DND-41 (cell line): Measurements from ENCODE around the gene PRKACA.

Experiments used
- ATAC-seq: fragments of 200-7000 bp; cut with Tn5 transposase; 3 replicates; pipeline ENCODE4 v1.9.1; 2021; ENCODE audit warnings: low read depth; ENCODE audit not compliant: insufficient read depth
- DNase-seq: peaks from one replicate; pipeline ENCODE4 v3.0.0-alpha.2; 2020
- H2AFZ ChIP-seq: 2 replicates; pipeline ENCODE4 v1.6.0; 2012; ENCODE audit warnings: low read depth, low read length
- H3K27ac ChIP-seq: 2 replicates; pipeline ENCODE4 v1.5.1; 2012; ENCODE audit warnings: low read length, inconsistent platforms
- H3K27me3 ChIP-seq: fragments of 200-600 bp; sonication (generic); 2 replicates; pipeline ENCODE4 v1.6.0; 2012; ENCODE audit warnings: low read length, mild to moderate bottlenecking, inconsistent platforms; ENCODE audit not compliant: insufficient read depth, poor library complexity
- H3K36me3 ChIP-seq: 2 replicates; pipeline ENCODE4 v1.5.1; 2012; ENCODE audit warnings: low read length, inconsistent platforms; ENCODE audit not compliant: insufficient read depth
- H3K4me1 ChIP-seq: 2 replicates; pipeline ENCODE4 v1.5.1; 2012; ENCODE audit warnings: mild to moderate bottlenecking, low read length; ENCODE audit not compliant: insufficient read depth
- H3K4me2 ChIP-seq: 2 replicates; pipeline ENCODE4 v1.6.0; 2012; ENCODE audit warnings: mild to moderate bottlenecking, moderate library complexity, low read length, inconsistent platforms; ENCODE audit not compliant: insufficient read depth
- H3K4me3 ChIP-seq, 2 experiments: fragments of 200-600 bp in 1 of 2; shearing (Covaris generic) in 1 of 2; 2 replicates each; pipeline ENCODE4 v1.5.1; 2012 to 2016; ENCODE audit warnings: inconsistent platforms in 2 of 2, low read length in 2 of 2, mild to moderate bottlenecking in 2 of 2, low read depth in 1 of 2, moderate library complexity in 1 of 2
- H3K79me2 ChIP-seq: 2 replicates; pipeline ENCODE4 v1.6.0; 2012; ENCODE audit warnings: low read length, inconsistent platforms; ENCODE audit not compliant: insufficient read depth
- H3K9ac ChIP-seq: 2 replicates; pipeline ENCODE4 v1.6.0; 2012; ENCODE audit warnings: low read depth, mild to moderate bottlenecking, inconsistent platforms, low read length, moderate library complexity
- H3K9me3 ChIP-seq: 2 replicates; pipeline ENCODE4 v1.5.1; 2012; ENCODE audit warnings: low read length, moderate library complexity, mild to moderate bottlenecking, inconsistent platforms; ENCODE audit not compliant: insufficient read depth, severe bottlenecking
- H4K20me1 ChIP-seq: 2 replicates; pipeline ENCODE4 v1.6.0; 2012; ENCODE audit warnings: low read length; ENCODE audit not compliant: insufficient read depth
- CTCF ChIP-seq: IDR thresholded peaks from 2 replicates; pipeline ENCODE4 v1.5.1; 2012; ENCODE audit warnings: borderline replicate concordance, low read length, moderate library complexity, mild to moderate bottlenecking; ENCODE audit not compliant: poor library complexity, severe bottlenecking; ENCODE audit errors: extremely low read depth
- EZH2 ChIP-seq: IDR thresholded peaks from 3 replicates; pipeline ENCODE4 v1.6.1; 2012; ENCODE audit warnings: borderline replicate concordance, low read depth, mild to moderate bottlenecking, moderate library complexity, low read length, inconsistent platforms; ENCODE audit not compliant: severe bottlenecking

PRKACA gene

GRCh38 chr19:14152713-14153112 is 35.2 kb upstream of the PRKACA start:
- H2AFZ ChIP-seq, result no peak overlapping the region
- peaks cover 44% of the 10 kb centered on the region for H4K20me1 ChIP-seq
- TF ChIP-seq CTCF (no peak), EZH2 (no peak)
- H3K9ac ChIP-seq, result no peak overlapping the region
- H3K27me3 ChIP-seq, result no peaks in the 10 kb centered on the region
- H3K36me3 ChIP-seq, result peaks cover 58% of the 10 kb centered on the region
- no peaks in the 10 kb centered on the region for H3K4me1 ChIP-seq
- no peak overlapping the region for H3K4me2 ChIP-seq
- no peak overlapping the region for H3K27ac ChIP-seq
- DNase-seq, result no peak
- ATAC-seq, result no peak
- peaks cover 33% of the 10 kb centered on the region for H3K79me2 ChIP-seq
- no peak overlapping the region for H3K4me3 ChIP-seq
- H3K9me3 ChIP-seq, result no peaks in the 10 kb centered on the region

- DNase-seq (no peak), ATAC-seq (no peak)
- Histone ChIP-seq H3K79me2 (peaks cover 40% of the 10 kb centered on the region), H3K9me3 (no peaks in the 10 kb centered on the region), H2AFZ (no peak overlapping the region), H3K9ac (no peak overlapping the region), H4K20me1 (peaks cover 44% of the 10 kb centered on the region), H3K36me3 (peaks cover 42% of the 10 kb centered on the region), H3K4me3 (no peak overlapping the region), H3K27ac (no peak overlapping the region), H3K4me1 (no peaks in the 10 kb centered on the region), H3K27me3 (no peaks in the 10 kb centered on the region), H3K4me2 (no peak overlapping the region)
- TF ChIP-seq EZH2 (no peak), CTCF (no peak)
Measured at GRCh38 chr19:14150770-14151661, 33.5 kb upstream of the PRKACA start.

- no peak for ATAC-seq
- Histone ChIP-seq H2AFZ (no peak overlapping the region), H3K4me1 (no peaks in the 10 kb centered on the region), H3K27me3 (no peaks in the 10 kb centered on the region), H3K27ac (no peak overlapping the region), H3K36me3 (peaks cover 34% of the 10 kb centered on the region), H4K20me1 (peaks cover 48% of the 10 kb centered on the region), H3K9ac (no peak overlapping the region), H3K4me3 (no peak overlapping the region), H3K4me2 (no peak overlapping the region), H3K9me3 (no peaks in the 10 kb centered on the region), H3K79me2 (peaks cover 48% of the 10 kb centered on the region)
- TF ChIP-seq EZH2 (no peak), CTCF (no peak)
- no peak for DNase-seq
Measured at GRCh38 chr19:14150041-14150769, 32.6 kb upstream of the PRKACA start.
